Fibroblast of lung (primary cell): ENCODE results near the gene CGNL1. TPM values are rescaled to one million over a fixed set of nuclear protein-coding genes. Genes with fewer than 3 reads are reported as not detected.
A peak's percentile ranks its signal among the peaks of the same experiment; 100 is the strongest.

Source experiments
- DNase-seq, 2 donors: peaks; one replicate each; pipeline versions ENCODE4 v3.0.0 to v3.0.0-alpha.2; 2010; ENCODE audit warnings: low read depth in 2 of 2
- H2AFZ ChIP-seq: 2 replicates; pipeline ENCODE4 v1.5.1; 2012; ENCODE audit warnings: low read length, control low read depth, inconsistent platforms
- H3K27ac ChIP-seq: 2 replicates; pipeline ENCODE4 v1.5.1; 2011; ENCODE audit warnings: low read length, control low read depth; ENCODE audit not compliant: insufficient read depth
- H3K27me3 ChIP-seq: 2 replicates; pipeline ENCODE4 v1.5.1; 2011; ENCODE audit warnings: mild to moderate bottlenecking, low read length; ENCODE audit not compliant: control insufficient read depth, insufficient read depth
- H3K36me3 ChIP-seq: 2 replicates; pipeline ENCODE4 v1.5.1; 2011; ENCODE audit warnings: low read length; ENCODE audit not compliant: control insufficient read depth, insufficient read depth
- H3K4me1 ChIP-seq: 2 replicates; pipeline ENCODE4 v1.5.1; 2011; ENCODE audit warnings: low read length; ENCODE audit not compliant: control insufficient read depth, insufficient read depth; ENCODE audit errors: extremely low read depth
- H3K4me2 ChIP-seq: 2 replicates; pipeline ENCODE4 v1.5.1; 2011; ENCODE audit warnings: low read length, control low read depth; ENCODE audit not compliant: insufficient read depth; ENCODE audit errors: extremely low read depth
- H3K4me3 ChIP-seq, 4 experiments: fragments of 200-600 bp in 1 of 4; sonication (generic) in 1 of 4; replicated peaks in 1 of 4; 2 replicates each; pipeline ENCODE4 v1.5.1; 2011 to 2016; ENCODE audit warnings: low read length in 4 of 4, low read depth in 3 of 4, mild to moderate bottlenecking in 3 of 4, control low read depth in 2 of 4, inconsistent platforms in 1 of 4, mixed read lengths in 1 of 4; ENCODE audit not compliant: insufficient read depth in 1 of 4; ENCODE audit errors: control extremely low read depth in 1 of 4
- H3K79me2 ChIP-seq: 2 replicates; pipeline ENCODE4 v1.5.1; 2012; ENCODE audit warnings: mild to moderate bottlenecking, low read length, inconsistent platforms; ENCODE audit not compliant: control insufficient read depth, insufficient read depth
- H3K9ac ChIP-seq: 2 replicates; pipeline ENCODE4 v1.5.1; 2011; ENCODE audit warnings: mild to moderate bottlenecking, low read length, control low read depth; ENCODE audit not compliant: insufficient read depth
- H3K9me3 ChIP-seq: 2 replicates; pipeline ENCODE4 v1.5.1; 2012; ENCODE audit warnings: low read depth, low read length; ENCODE audit not compliant: control insufficient read depth, insufficient read depth
- H4K20me1 ChIP-seq: 2 replicates; pipeline ENCODE4 v1.5.1; 2011; ENCODE audit warnings: low read length; ENCODE audit not compliant: control insufficient read depth, insufficient read depth; ENCODE audit errors: extremely low read depth
- CTCF ChIP-seq, 2 donors: IDR thresholded peaks in 1 of 2; conservative IDR thresholded peaks in 1 of 2; 1 replicate in 1 of 2; 2 replicates in 1 of 2; pipeline ENCODE4 v1.5.1; 2011 to 2012; ENCODE audit warnings: low read length in 2 of 2, control low read depth in 1 of 2, inconsistent platforms in 1 of 2, low read depth in 1 of 2, mild to moderate bottlenecking in 1 of 2
- EZH2 ChIP-seq: IDR thresholded peaks from 2 replicates; pipeline ENCODE4 v1.5.1; 2012; ENCODE audit warnings: low read length, control low read depth, mild to moderate bottlenecking; ENCODE audit errors: missing control alignments
- polyA plus RNA-seq, 2 donors: library from polyadenylated mRNA; depleted of rRNA in 1 of 2; stranded (reverse) in 1 of 2; unstranded in 1 of 2; fragments of >200 nt; gene quantifications; 2 replicates each; pipeline ENCODE4 v1.2.1, GENCODE V29; 2011 to 2012; ENCODE audit warnings: missing spikeins in 1 of 2
- total RNA-seq: library from RNA; depleted of rRNA; stranded (reverse); fragments of >200 nt; gene quantifications from 2 replicates; pipeline ENCODE4 v1.2.1, GENCODE V29; 2014

CGNL1 gene
- total and polyA plus RNA-seq, 2 donors (not counting 1 experiment from before 2014, with no cell fraction given), result 0.18 to 6.1 TPM

- DNase-seq, result peak; percentile 32 to 94
- no peak overlapping the region for H3K27ac ChIP-seq
Measured at GRCh38 chr15:57476533-57476975, 100.2 kb downstream of the CGNL1 start.

GRCh38 chr15:57477736-57478522 is 101.6 kb downstream of the CGNL1 start:
- Histone ChIP-seq H3K4me1 (no peaks in the 10 kb centered on the region), H3K9ac (no peak overlapping the region), H3K27ac (no peak overlapping the region), H3K27me3 (no peaks in the 10 kb centered on the region), H4K20me1 (no peaks in the 10 kb centered on the region), H3K4me3 (no peak overlapping the region), H3K4me2 (no peak overlapping the region), H3K9me3 (no peaks in the 10 kb centered on the region), H3K36me3 (no peaks in the 10 kb centered on the region), H2AFZ (no peak overlapping the region), H3K79me2 (no peaks in the 10 kb centered on the region)
- DNase-seq, result no peak
- no peak for TF ChIP-seq CTCF (conservative IDR thresholded peaks at IDR 0.05 in 1 of 2, IDR thresholded peaks at IDR 0.05 in 1 of 2; ENCODE audit: low read depth in 1 of 2, low read length in 2 of 2)
- TF ChIP-seq EZH2, result no peak

More at GRCh38 chr15:57476533-57476975, 100.2 kb downstream of the CGNL1 start:
- H3K4me2 ChIP-seq, result no peak overlapping the region
- no peaks in the 10 kb centered on the region for H3K36me3 ChIP-seq
- H3K9ac ChIP-seq, result no peak overlapping the region
- no peaks in the 10 kb centered on the region for H3K27me3 ChIP-seq
- H3K4me3 ChIP-seq, result no peak overlapping the region
- no peak overlapping the region for H2AFZ ChIP-seq
- H3K79me2 ChIP-seq, result no peaks in the 10 kb centered on the region
- no peaks in the 10 kb centered on the region for H4K20me1 ChIP-seq
- H3K9me3 ChIP-seq, result no peaks in the 10 kb centered on the region
- no peaks in the 10 kb centered on the region for H3K4me1 ChIP-seq
- TF ChIP-seq CTCF (conservative IDR thresholded peaks at IDR 0.05 in 1 of 2, IDR thresholded peaks at IDR 0.05 in 1 of 2; ENCODE audit: low read depth in 1 of 2, low read length in 2 of 2) (no peak), EZH2 (no peak)

GRCh38 chr15:57479005-57479404 is 102.7 kb downstream of the CGNL1 start:
- DNase-seq, result no peak
- H3K4me2 ChIP-seq, result no peak overlapping the region
- H3K9me3 ChIP-seq, result no peaks in the 10 kb centered on the region
- H3K27me3 ChIP-seq, result no peaks in the 10 kb centered on the region
- H3K4me1 ChIP-seq, result no peaks in the 10 kb centered on the region
- H3K79me2 ChIP-seq, result no peaks in the 10 kb centered on the region
- no peak overlapping the region for H3K27ac ChIP-seq
- H3K4me3 ChIP-seq, result no peak overlapping the region
- H4K20me1 ChIP-seq, result no peaks in the 10 kb centered on the region
- H3K9ac ChIP-seq, result no peak overlapping the region
- TF ChIP-seq EZH2, result no peak
- no peak for TF ChIP-seq CTCF (conservative IDR thresholded peaks at IDR 0.05 in 1 of 2, IDR thresholded peaks at IDR 0.05 in 1 of 2; ENCODE audit: low read depth in 1 of 2, low read length in 2 of 2)
- no peak overlapping the region for H2AFZ ChIP-seq
- no peaks in the 10 kb centered on the region for H3K36me3 ChIP-seq
